Parathyroid adenoma (tissue), 2 donors: ENCODE measurements around the gene UBAP2L.
"Not testable (repeated sequence)": the region's sequence is repeated elsewhere in the genome, so short reads cannot be mapped to it uniquely, and the experiment has no call there.

Source experiments
- H2AFZ ChIP-seq: fragments of 300-600 bp; sonication (generic); one replicate; pipeline ENCODE4 v1.7.0; 2017; ENCODE audit warnings: antibody characterized with exemption, mild to moderate bottlenecking
- H3K27ac ChIP-seq: fragments of 300-600 bp; sonication (generic); one replicate; pipeline ENCODE4 v1.7.0; 2017
- H3K27me3 ChIP-seq: fragments of 300-600 bp; sonication (generic); one replicate; pipeline ENCODE4 v1.7.0; 2017; ENCODE audit warnings: low read length; ENCODE audit not compliant: control insufficient read depth, insufficient read depth
- H3K36me3 ChIP-seq: fragments of 300-600 bp; sonication (generic); one replicate; pipeline ENCODE4 v1.7.0; 2017; ENCODE audit warnings: low read length; ENCODE audit not compliant: control insufficient read depth, insufficient read depth
- H3K4me1 ChIP-seq: fragments of 300-600 bp; sonication (generic); one replicate; pipeline ENCODE4 v1.7.0; 2017; ENCODE audit warnings: control low read depth
- H3K4me2 ChIP-seq: fragments of 300-600 bp; sonication (generic); one replicate; pipeline ENCODE4 v1.7.0; 2017; ENCODE audit warnings: low read length
- H3K4me3 ChIP-seq: fragments of 300-600 bp; sonication (generic); one replicate; pipeline ENCODE4 v1.7.0; 2017; ENCODE audit warnings: low read depth, low read length
- H3K79me2 ChIP-seq: fragments of 300-600 bp; sonication (generic); one replicate; pipeline ENCODE4 v1.7.0; 2017; ENCODE audit warnings: control low read depth
- H3K9ac ChIP-seq: fragments of 300-600 bp; sonication (generic); one replicate; pipeline ENCODE4 v1.7.0; 2017; ENCODE audit warnings: mild to moderate bottlenecking
- H3K9me3 ChIP-seq: fragments of 300-600 bp; sonication (generic); one replicate; pipeline ENCODE4 v1.7.0; 2017; ENCODE audit warnings: low read length; ENCODE audit not compliant: control insufficient read depth
- TF ChIP-seq, protein P1 (sequence below): fragments of 300-600 bp; sonication (generic); IDR thresholded peaks from one replicate; pipeline ENCODE4 v1.7.0; 2017; ENCODE audit warnings: antibody characterized with exemption, mild to moderate bottlenecking
- donor health status: primary hyperparathyroidism.

UBAP2L gene

DNA sequence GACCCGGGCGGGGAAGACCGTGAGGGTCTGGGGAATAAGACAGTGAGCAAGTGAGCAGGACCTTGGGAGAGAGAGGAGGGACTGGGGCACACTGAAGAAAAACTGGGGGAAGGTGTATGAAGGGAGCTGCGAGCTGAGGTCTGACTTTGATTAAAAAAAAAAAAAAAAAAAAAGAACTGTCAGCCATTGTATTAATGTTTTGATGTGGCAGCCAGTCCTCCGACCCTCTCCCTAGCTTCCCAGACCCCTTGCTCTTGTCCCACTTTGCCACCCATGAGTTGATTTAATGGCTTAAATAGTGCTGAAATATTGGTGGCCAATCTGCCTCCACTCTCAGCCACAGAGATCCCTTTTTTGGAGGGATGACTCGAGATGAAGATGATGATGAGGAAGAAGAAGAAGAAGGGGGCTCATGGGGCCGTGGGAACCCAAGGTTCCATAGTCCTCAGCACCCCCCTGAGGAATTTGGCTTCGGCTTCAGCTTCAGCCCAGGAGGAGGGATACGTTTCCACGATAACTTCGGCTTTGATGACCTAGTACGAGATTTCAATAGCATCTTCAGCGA, 52.3 kb downstream of the UBAP2L start:
- Histone ChIP-seq H2AFZ (peak overlapping the region; percentile 84), H3K79me2 (no peaks in the 10 kb centered on the region), H3K27me3 (no peaks in the 10 kb centered on the region), H3K27ac (peak overlapping the region; percentile 77), H3K36me3 (no peaks in the 10 kb centered on the region), H3K4me3 (peak overlapping the region; percentile 99), H3K4me1 (peaks cover 3% of the 10 kb centered on the region), H3K4me2 (peak overlapping the region; percentile 99), H3K9me3 (no peaks in the 10 kb centered on the region), H3K9ac (peak overlapping the region; percentile 11)
- TF ChIP-seq, protein P1, sequence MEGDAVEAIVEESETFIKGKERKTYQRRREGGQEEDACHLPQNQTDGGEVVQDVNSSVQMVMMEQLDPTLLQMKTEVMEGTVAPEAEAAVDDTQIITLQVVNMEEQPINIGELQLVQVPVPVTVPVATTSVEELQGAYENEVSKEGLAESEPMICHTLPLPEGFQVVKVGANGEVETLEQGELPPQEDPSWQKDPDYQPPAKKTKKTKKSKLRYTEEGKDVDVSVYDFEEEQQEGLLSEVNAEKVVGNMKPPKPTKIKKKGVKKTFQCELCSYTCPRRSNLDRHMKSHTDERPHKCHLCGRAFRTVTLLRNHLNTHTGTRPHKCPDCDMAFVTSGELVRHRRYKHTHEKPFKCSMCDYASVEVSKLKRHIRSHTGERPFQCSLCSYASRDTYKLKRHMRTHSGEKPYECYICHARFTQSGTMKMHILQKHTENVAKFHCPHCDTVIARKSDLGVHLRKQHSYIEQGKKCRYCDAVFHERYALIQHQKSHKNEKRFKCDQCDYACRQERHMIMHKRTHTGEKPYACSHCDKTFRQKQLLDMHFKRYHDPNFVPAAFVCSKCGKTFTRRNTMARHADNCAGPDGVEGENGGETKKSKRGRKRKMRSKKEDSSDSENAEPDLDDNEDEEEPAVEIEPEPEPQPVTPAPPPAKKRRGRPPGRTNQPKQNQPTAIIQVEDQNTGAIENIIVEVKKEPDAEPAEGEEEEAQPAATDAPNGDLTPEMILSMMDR = no peak

DNA sequence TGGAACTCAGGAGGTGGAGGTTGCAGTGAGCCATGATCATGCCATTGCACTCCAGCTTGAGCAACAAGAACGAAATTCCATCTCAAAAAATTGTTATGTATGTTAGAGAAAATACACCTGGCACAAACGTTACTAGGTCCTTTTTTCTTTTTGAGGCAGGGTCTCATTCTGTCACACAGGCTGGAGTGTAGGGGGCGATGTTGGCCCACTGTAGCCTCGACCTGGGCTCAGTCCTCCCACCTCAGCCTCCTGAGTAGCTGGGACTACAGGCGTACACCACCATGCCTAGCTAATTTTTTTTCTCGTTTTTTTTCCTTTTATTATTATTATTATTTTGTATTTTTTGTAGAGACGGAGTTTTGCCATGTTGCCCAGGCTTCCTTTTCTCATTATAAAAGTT, 56.0 kb downstream of the UBAP2L start:
- H3K79me2 ChIP-seq = no peaks in the 10 kb centered on the region
- H3K27me3 ChIP-seq = no peaks in the 10 kb centered on the region
- no peaks in the 10 kb centered on the region for H3K36me3 ChIP-seq
- H3K4me2 ChIP-seq = no peak overlapping the region
- TF ChIP-seq, protein P1 = no peak
- no peak overlapping the region for H3K27ac ChIP-seq
- H3K9me3 ChIP-seq = no peaks in the 10 kb centered on the region
- no peak overlapping the region for H3K4me3 ChIP-seq
- H3K9ac ChIP-seq = no peak overlapping the region
- peaks cover 3% of the 10 kb centered on the region for H3K4me1 ChIP-seq
- no peak overlapping the region for H2AFZ ChIP-seq

DNA sequence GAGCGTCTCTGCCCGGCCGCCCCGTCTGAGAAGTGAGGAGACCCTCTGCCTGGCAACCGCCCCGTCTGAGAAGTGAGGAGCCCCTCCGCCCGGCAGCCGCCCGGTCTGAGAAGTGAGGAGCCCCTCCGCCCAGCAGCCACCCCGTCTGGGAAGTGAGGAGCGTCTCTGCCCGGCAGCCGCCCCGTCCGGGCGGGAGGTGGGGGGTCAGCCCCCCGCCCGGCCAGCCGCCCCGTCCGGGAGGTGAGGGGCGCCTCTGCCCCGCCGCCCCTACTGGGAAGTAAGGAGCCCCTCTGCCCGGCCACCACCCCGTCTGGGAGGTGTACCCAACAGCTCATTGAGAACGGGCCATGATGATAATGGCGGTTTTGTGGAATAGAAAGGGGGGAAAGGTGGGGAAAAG, 66.8 kb downstream of the UBAP2L start:
- H3K4me2 ChIP-seq, H3K9me3 ChIP-seq, H2AFZ ChIP-seq, H3K9ac ChIP-seq, H3K4me3 ChIP-seq, H3K27me3 ChIP-seq, H3K36me3 ChIP-seq, H3K4me1 ChIP-seq, H3K27ac ChIP-seq, H3K79me2 ChIP-seq: not testable (repeated sequence)

DNA sequence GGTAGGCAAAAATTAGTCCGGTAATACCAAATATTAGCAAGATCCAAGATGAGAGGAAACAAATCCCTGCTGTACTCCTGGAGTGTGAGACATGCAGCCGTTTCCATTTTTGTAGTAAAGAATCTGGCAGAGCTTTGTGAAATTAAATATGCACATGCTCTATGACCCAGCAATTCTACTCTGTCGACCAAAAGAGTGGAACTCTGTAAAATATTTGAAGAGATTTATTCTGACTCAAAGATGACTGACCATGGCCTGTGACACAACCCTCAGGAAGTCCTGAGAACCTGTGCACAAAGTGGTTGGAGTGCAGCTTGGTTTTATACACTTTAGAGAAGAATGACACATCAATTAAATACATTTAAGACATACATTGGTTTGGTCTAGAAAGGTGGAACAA, 67.9 kb downstream of the UBAP2L start:
- Histone ChIP-seq H3K4me3 (no peak overlapping the region), H3K36me3 (no peaks in the 10 kb centered on the region), H2AFZ (no peak overlapping the region), H3K9ac (no peak overlapping the region), H3K27ac (no peak overlapping the region), H3K4me2 (no peak overlapping the region), H3K4me1 (no peaks in the 10 kb centered on the region), H3K27me3 (no peaks in the 10 kb centered on the region), H3K9me3 (no peaks in the 10 kb centered on the region), H3K79me2 (no peaks in the 10 kb centered on the region)
- TF ChIP-seq, protein P1 = no peak

DNA sequence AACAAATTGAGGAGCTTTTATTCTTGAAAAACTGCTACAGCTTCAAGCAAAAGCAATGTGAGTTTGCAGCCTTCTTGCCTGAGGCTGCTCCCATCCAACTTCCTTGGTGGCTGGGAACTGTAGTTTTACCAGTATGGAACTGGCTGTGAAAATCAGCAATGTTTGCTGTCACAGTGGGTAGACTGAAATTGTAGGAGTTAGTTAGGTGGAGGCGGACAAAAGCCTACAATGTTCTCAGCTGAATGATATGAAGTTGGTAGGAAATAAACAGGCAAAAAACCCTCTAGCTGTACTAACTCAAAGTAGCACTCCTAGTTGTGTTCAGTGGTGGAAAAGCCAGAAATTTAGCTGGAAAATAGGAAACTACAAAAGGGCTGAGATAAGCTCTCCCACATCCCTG, 70.2 kb downstream of the UBAP2L start:
- Histone ChIP-seq H2AFZ (no peak overlapping the region), H3K4me1 (no peaks in the 10 kb centered on the region), H3K9me3 (no peaks in the 10 kb centered on the region), H3K4me3 (no peak overlapping the region), H3K79me2 (no peaks in the 10 kb centered on the region), H3K9ac (no peak overlapping the region), H3K4me2 (no peak overlapping the region), H3K27ac (no peak overlapping the region), H3K27me3 (no peaks in the 10 kb centered on the region), H3K36me3 (no peaks in the 10 kb centered on the region)
- TF ChIP-seq, protein P1 = no peak
